Breast epithelium (tissue), 3 donors: ENCODE data around the gene CRPPA.

Experiments
- CTCF ChIP-seq, 3 donors: fragments of 450-650 bp; IDR thresholded peaks; one replicate each; pipeline ENCODE4 v1.5.1; 2016 to 2017; ENCODE audit warnings: antibody characterized with exemption in 3 of 3, mild to moderate bottlenecking in 3 of 3, moderate library complexity in 3 of 3
- POLR2A ChIP-seq: fragments of 450-650 bp; IDR thresholded peaks from one replicate; pipeline ENCODE4 v1.6.1; 2016; ENCODE audit warnings: antibody characterized with exemption, mild to moderate bottlenecking, moderate library complexity
- POLR2AphosphoS5 ChIP-seq, 3 donors: sonication (generic); formaldehyde crosslinking; IDR thresholded peaks; one replicate each; pipeline ENCODE4 v1.6.1; 2017; ENCODE audit warnings: antibody characterized with exemption in 3 of 3

- TF ChIP-seq CTCF (IDR thresholded peaks at IDR 0.05) (no peak), POLR2AphosphoS5 (IDR thresholded peaks at IDR 0.05) (no peak), POLR2A (no peak)
Measured at GRCh38 chr7:16392990-16393523, 28.3 kb downstream of the CRPPA start.
